Measurements from ENCODE around the gene GPR26.

Gene GPR26

GRCh38 chr10:123666318-123667236 is at the start of gene GPR26:
Gene GPR26 (plus strand): TSS chr10:123666355. CDS start chr10:123666408, 53 bp downstream.
- Mint-ChIP-seq H3K27ac (no peak within 1 kb of the TSS), H3K9me3 (no peaks in the 10 kb centered on the region), H3K4me3 (no peak within 1 kb of the TSS), H3K4me1 (ENCODE audit: low read depth) (no peaks in the 10 kb centered on the region), H3K36me3 (ENCODE audit: low read depth) (no peaks in the 10 kb centered on the region), H3K27me3 (ENCODE audit: low read depth) (peaks cover 12% of the 10 kb centered on the region)
- DNase-seq (ENCODE audit: low spot score) = no peak

- H3K36me3 Mint-ChIP-seq (ENCODE audit: low read depth) = no peaks in the 10 kb centered on the region
- no peaks in the 10 kb centered on the region for H3K4me1 Mint-ChIP-seq (ENCODE audit: low read depth)
- no peak overlapping the region for H3K4me3 Mint-ChIP-seq
- H3K27ac Mint-ChIP-seq = no peak overlapping the region
- H3K9me3 Mint-ChIP-seq = no peaks in the 10 kb centered on the region
- no peaks in the 10 kb centered on the region for H3K27me3 Mint-ChIP-seq (ENCODE audit: low read depth)
- DNase-seq (ENCODE audit: low spot score) = no peak
These were observed 47.9 kb upstream of the GPR26 start for GRCh38 chr10:123618224-123618623.

GRCh38 chr10:123619067-123619855 is 46.9 kb upstream of the GPR26 start:
- no peak overlapping the region for H3K27ac Mint-ChIP-seq
- no peaks in the 10 kb centered on the region for H3K36me3 Mint-ChIP-seq (ENCODE audit: low read depth)
- H3K4me1 Mint-ChIP-seq (ENCODE audit: low read depth) = no peaks in the 10 kb centered on the region
- no peak overlapping the region for H3K4me3 Mint-ChIP-seq
- H3K9me3 Mint-ChIP-seq = no peaks in the 10 kb centered on the region
- no peak for DNase-seq (ENCODE audit: low spot score)
- H3K27me3 Mint-ChIP-seq (ENCODE audit: low read depth) = no peaks in the 10 kb centered on the region

GRCh38 chr10:123620621-123621020 is 45.5 kb upstream of the GPR26 start:
- no peak overlapping the region for H3K27ac Mint-ChIP-seq
- H3K9me3 Mint-ChIP-seq = no peaks in the 10 kb centered on the region
- H3K4me1 Mint-ChIP-seq (ENCODE audit: low read depth) = no peaks in the 10 kb centered on the region
- H3K27me3 Mint-ChIP-seq (ENCODE audit: low read depth) = no peaks in the 10 kb centered on the region
- no peak overlapping the region for H3K4me3 Mint-ChIP-seq
- H3K36me3 Mint-ChIP-seq (ENCODE audit: low read depth) = no peaks in the 10 kb centered on the region
- DNase-seq (ENCODE audit: low spot score) = no peak

GRCh38 chr10:123621492-123621891 is 44.7 kb upstream of the GPR26 start:
- Mint-ChIP-seq H3K27me3 (ENCODE audit: low read depth) (no peaks in the 10 kb centered on the region), H3K4me1 (ENCODE audit: low read depth) (no peaks in the 10 kb centered on the region), H3K4me3 (no peak overlapping the region), H3K27ac (no peak overlapping the region), H3K9me3 (no peaks in the 10 kb centered on the region), H3K36me3 (ENCODE audit: low read depth) (no peaks in the 10 kb centered on the region)
- no peak for DNase-seq (ENCODE audit: low spot score)

- Mint-ChIP-seq H3K9me3 (no peaks in the 10 kb centered on the region), H3K27me3 (ENCODE audit: low read depth) (no peaks in the 10 kb centered on the region), H3K4me1 (ENCODE audit: low read depth) (no peaks in the 10 kb centered on the region), H3K36me3 (ENCODE audit: low read depth) (no peaks in the 10 kb centered on the region), H3K4me3 (no peak overlapping the region), H3K27ac (no peak overlapping the region)
- DNase-seq (ENCODE audit: low spot score) = no peak
These were observed 44.2 kb upstream of the GPR26 start for GRCh38 chr10:123621916-123622315.

- Mint-ChIP-seq H3K27me3 (ENCODE audit: low read depth) (no peaks in the 10 kb centered on the region), H3K4me1 (ENCODE audit: low read depth) (no peaks in the 10 kb centered on the region), H3K27ac (no peak overlapping the region), H3K4me3 (no peak overlapping the region), H3K36me3 (ENCODE audit: low read depth) (no peaks in the 10 kb centered on the region), H3K9me3 (no peaks in the 10 kb centered on the region)
- no peak for DNase-seq (ENCODE audit: low spot score)
These were observed 43.8 kb upstream of the GPR26 start for GRCh38 chr10:123622381-123622780.

- Mint-ChIP-seq H3K4me3 (no peak overlapping the region), H3K9me3 (no peaks in the 10 kb centered on the region), H3K36me3 (ENCODE audit: low read depth) (no peaks in the 10 kb centered on the region), H3K4me1 (ENCODE audit: low read depth) (no peaks in the 10 kb centered on the region), H3K27me3 (ENCODE audit: low read depth) (no peaks in the 10 kb centered on the region), H3K27ac (no peak overlapping the region)
- DNase-seq (ENCODE audit: low spot score) = no peak
These were observed 42.1 kb upstream of the GPR26 start for GRCh38 chr10:123624086-123624485.

- Mint-ChIP-seq H3K36me3 (ENCODE audit: low read depth) (no peaks in the 10 kb centered on the region), H3K9me3 (no peaks in the 10 kb centered on the region), H3K4me1 (ENCODE audit: low read depth) (no peaks in the 10 kb centered on the region), H3K27me3 (ENCODE audit: low read depth) (no peaks in the 10 kb centered on the region), H3K27ac (no peak overlapping the region), H3K4me3 (no peak overlapping the region)
- DNase-seq (ENCODE audit: low spot score) = no peak
These were observed 33.0 kb upstream of the GPR26 start for GRCh38 chr10:123633106-123633505.

- no peak for DNase-seq (ENCODE audit: low spot score)
- no peaks in the 10 kb centered on the region for H3K36me3 Mint-ChIP-seq (ENCODE audit: low read depth)
- H3K4me1 Mint-ChIP-seq (ENCODE audit: low read depth) = no peaks in the 10 kb centered on the region
- H3K9me3 Mint-ChIP-seq = no peaks in the 10 kb centered on the region
- H3K27ac Mint-ChIP-seq = no peak overlapping the region
- no peaks in the 10 kb centered on the region for H3K27me3 Mint-ChIP-seq (ENCODE audit: low read depth)
- no peak overlapping the region for H3K4me3 Mint-ChIP-seq
These were observed 32.5 kb upstream of the GPR26 start for GRCh38 chr10:123633636-123634035.

- no peak overlapping the region for H3K27ac Mint-ChIP-seq
- no peaks in the 10 kb centered on the region for H3K9me3 Mint-ChIP-seq
These were observed 31.9 kb upstream of the GPR26 start for GRCh38 chr10:123634221-123634620.

GRCh38 chr10:123635131-123635530 is 31.0 kb upstream of the GPR26 start:
- H3K4me1 Mint-ChIP-seq (ENCODE audit: low read depth) = no peaks in the 10 kb centered on the region
- DNase-seq (ENCODE audit: low spot score) = no peak
- no peak overlapping the region for H3K4me3 Mint-ChIP-seq
- H3K36me3 Mint-ChIP-seq (ENCODE audit: low read depth) = no peaks in the 10 kb centered on the region
- H3K27ac Mint-ChIP-seq = no peak overlapping the region
- no peaks in the 10 kb centered on the region for H3K9me3 Mint-ChIP-seq
- no peaks in the 10 kb centered on the region for H3K27me3 Mint-ChIP-seq (ENCODE audit: low read depth)

More at GRCh38 chr10:123634221-123634620, 31.9 kb upstream of the GPR26 start:
- Mint-ChIP-seq H3K36me3 (ENCODE audit: low read depth) (no peaks in the 10 kb centered on the region), H3K4me3 (no peak overlapping the region), H3K4me1 (ENCODE audit: low read depth) (no peaks in the 10 kb centered on the region), H3K27me3 (ENCODE audit: low read depth) (no peaks in the 10 kb centered on the region)
- no peak for DNase-seq (ENCODE audit: low spot score)

- Mint-ChIP-seq H3K4me3 (no peak overlapping the region), H3K36me3 (ENCODE audit: low read depth) (no peaks in the 10 kb centered on the region), H3K9me3 (no peaks in the 10 kb centered on the region), H3K4me1 (ENCODE audit: low read depth) (no peaks in the 10 kb centered on the region), H3K27ac (no peak overlapping the region), H3K27me3 (ENCODE audit: low read depth) (no peaks in the 10 kb centered on the region)
- no peak for DNase-seq (ENCODE audit: low spot score)
These were observed 30.4 kb upstream of the GPR26 start for GRCh38 chr10:123635745-123636144.

- DNase-seq (ENCODE audit: low spot score) = no peak
- H3K27ac Mint-ChIP-seq = no peak overlapping the region
- H3K27me3 Mint-ChIP-seq (ENCODE audit: low read depth) = no peaks in the 10 kb centered on the region
These were observed 29.4 kb upstream of the GPR26 start for GRCh38 chr10:123636598-123637325.

More at GRCh38 chr10:123636598-123637325, 29.4 kb upstream of the GPR26 start:
- Mint-ChIP-seq H3K4me3 (no peak overlapping the region), H3K36me3 (ENCODE audit: low read depth) (no peaks in the 10 kb centered on the region), H3K4me1 (ENCODE audit: low read depth) (no peaks in the 10 kb centered on the region), H3K9me3 (no peaks in the 10 kb centered on the region)

Measured in T-helper 2 cell treated with Interferon-gamma antibody and Interleukin-4, amounts not matched to agents 5 μg/mL and 100 μg/mL, for 36 hours (primary cell).